HCT116 (cell line): Measurements from ENCODE around the gene CCL24. TPM values are rescaled to one million over a fixed set of nuclear protein-coding genes. Genes with fewer than 3 reads are reported as not detected.

Source experiments
- ATAC-seq: fragments of 200-7000 bp; cut with Tn5 transposase; 2 replicates; pipeline ENCODE4 v1.9.1; 2020; ENCODE audit warnings: mild to moderate bottlenecking, moderate library complexity
- BruUV-seq: library from RNA; stranded (reverse); fragments of 400-500 nt; replicated peaks from 2 replicates; lab custom pipeline; 2021; lab: Mats Ljungman, UMichigan
- CTCF ChIA-PET: fragments of 300-600 bp; sonication (Branson Sonifier 250); formaldehyde crosslinking; loops from one replicate; lab custom pipeline; 2021; ENCODE audit warnings: antibody characterized with exemption; lab: Charles Lee
- POLR2A ChIA-PET: fragments of 300-600, 350-600 bp; sonication (Branson Sonifier 250); formaldehyde crosslinking; loops from one replicate; lab custom pipeline; 2021; ENCODE audit warnings: antibody characterized with exemption; lab: Charles Lee
- RAD21 ChIA-PET, 2 experiments: fragments of 300-600 bp; sonication (Branson Sonifier 250); formaldehyde crosslinking; loops; one replicate each; lab custom pipeline; 2023; ENCODE audit warnings: low total read pairs in 2 of 2; ENCODE audit not compliant: uncharacterized antibody in 2 of 2, unreplicated experiment in 2 of 2, low non-redundant PET in 1 of 2; lab: Charles Lee
- DNase-seq: peaks from one replicate; pipeline ENCODE4 v3.0.0-alpha.2; 2010; ENCODE audit warnings: low read depth, low spot score
- H2AFZ ChIP-seq: fragments of 200-600 bp; shearing (Covaris generic), sonication (generic); 2 replicates; pipeline ENCODE4 v1.6.1; 2017; ENCODE audit warnings: low read depth, mixed run types, mixed read lengths, antibody characterized with exemption, low read length; ENCODE audit not compliant: poor library complexity, severe bottlenecking
- H3K27ac ChIP-seq: 2 replicates; pipeline ENCODE4 v1.5.1; 2012; ENCODE audit warnings: low read depth, low read length
- H3K27me3 ChIP-seq: fragments of 200-600 bp; sonication (generic); 2 replicates; pipeline ENCODE4 v1.6.1; 2016; ENCODE audit warnings: mixed run types, low read length, mixed read lengths; ENCODE audit not compliant: insufficient read depth
- H3K36me3 ChIP-seq, 2 experiments: fragments of 200-500 bp in 1 of 2; fragments of 200-600 bp in 1 of 2; sonication (Bioruptor generic) in 1 of 2; sonication (generic) in 1 of 2; 2 replicates each; pipeline versions ENCODE4 v1.5.1 to v1.6.1; 2014 to 2016; ENCODE audit warnings: low read length in 2 of 2, inconsistent platforms in 1 of 2, mixed read lengths in 1 of 2, mixed run types in 1 of 2; ENCODE audit not compliant: insufficient read depth in 2 of 2, control insufficient read depth in 1 of 2
- H3K4me1 ChIP-seq, 2 experiments: fragments of 200-600 bp in 1 of 2; sonication (generic) in 1 of 2; 2 replicates each; pipeline versions ENCODE4 v1.5.1 to v1.6.1; 2012 to 2017; ENCODE audit warnings: low read length in 2 of 2, inconsistent platforms in 1 of 2, mild to moderate bottlenecking in 1 of 2, mixed read lengths in 1 of 2, mixed run types in 1 of 2, moderate library complexity in 1 of 2; ENCODE audit not compliant: insufficient read depth in 2 of 2, control insufficient read depth in 1 of 2
- H3K4me2 ChIP-seq: fragments of 200-600 bp; sonication (generic); 2 replicates; pipeline ENCODE4 v1.6.1; 2017; ENCODE audit warnings: mixed run types, low read length, mixed read lengths
- H3K4me3 ChIP-seq, 2 experiments: fragments of 200-600 bp in 1 of 2; sonication (generic) in 1 of 2; replicated peaks in 1 of 2; 2 replicates each; pipeline ENCODE4 v1.5.1; 2011 to 2016; ENCODE audit warnings: low read length in 2 of 2, control low read depth in 1 of 2, low read depth in 1 of 2, mild to moderate bottlenecking in 1 of 2, mixed read lengths in 1 of 2, mixed run types in 1 of 2
- H3K79me2 ChIP-seq: fragments of 200-600 bp; sonication (generic); 2 replicates; pipeline ENCODE4 v1.6.1; 2017; ENCODE audit warnings: mild to moderate bottlenecking, mixed run types, low read length, moderate library complexity, mixed read lengths; ENCODE audit not compliant: insufficient read depth
- H3K9ac ChIP-seq: fragments of 200-600 bp; sonication (generic); 2 replicates; pipeline ENCODE4 v1.6.1; 2016; ENCODE audit warnings: low read length, mixed read lengths
- H3K9me2 ChIP-seq: fragments of 200-600 bp; sonication (generic), shearing (Covaris generic); 2 replicates; pipeline ENCODE4 v1.6.1; 2017; ENCODE audit warnings: mixed run types, mild to moderate bottlenecking, moderate library complexity; ENCODE audit not compliant: insufficient read depth
- H3K9me3 ChIP-seq, 2 experiments: fragments of 200-500 bp in 1 of 2; fragments of 200-600 bp in 1 of 2; sonication (Bioruptor generic) in 1 of 2; sonication (generic) in 1 of 2; 2 replicates each; pipeline ENCODE4 v1.6.1; 2014 to 2017; ENCODE audit warnings: low read length in 2 of 2, mixed read lengths in 2 of 2, inconsistent platforms in 1 of 2, low read depth in 1 of 2, mild to moderate bottlenecking in 1 of 2, mixed run types in 1 of 2, moderate library complexity in 1 of 2; ENCODE audit not compliant: control insufficient read depth in 1 of 2, insufficient read depth in 1 of 2
- H4K20me1 ChIP-seq: fragments of 200-600 bp; sonication (generic), shearing (Covaris generic); 2 replicates; pipeline ENCODE4 v1.6.1; 2017; ENCODE audit warnings: mixed run types, mild to moderate bottlenecking, moderate library complexity; ENCODE audit not compliant: insufficient read depth
- CBX3 ChIP-seq: IDR thresholded peaks from 2 replicates; pipeline ENCODE4 v1.6.1; 2012; ENCODE audit warnings: low read depth
- ELF1 ChIP-seq: IDR thresholded peaks from 2 replicates; pipeline ENCODE4 v1.6.1; 2012; ENCODE audit warnings: low read depth, borderline replicate concordance
- EZH2 ChIP-seq: fragments of 200-600 bp; sonication (generic); IDR thresholded peaks from 2 replicates; pipeline ENCODE4 v1.6.1; 2017; ENCODE audit warnings: antibody characterized with exemption, mixed run types
- FOSL1 ChIP-seq: IDR thresholded peaks from 2 replicates; pipeline ENCODE4 v1.6.1; 2012; ENCODE audit warnings: low read depth
- JUND ChIP-seq: IDR thresholded peaks from 2 replicates; pipeline ENCODE4 v1.6.1; 2012
- POLR2A ChIP-seq: IDR thresholded peaks from 2 replicates; pipeline ENCODE4 v1.7.0; 2011; ENCODE audit warnings: borderline replicate concordance; ENCODE audit not compliant: insufficient read depth, insufficient read length; ENCODE audit errors: extremely low read depth
- POLR2AphosphoS5 ChIP-seq: IDR thresholded peaks from 2 replicates; pipeline ENCODE4 v1.6.1; 2011; ENCODE audit warnings: mild to moderate bottlenecking, low read depth, low read length, moderate library complexity
- RAD21 ChIP-seq: IDR thresholded peaks from 2 replicates; pipeline ENCODE4 v1.6.1; 2012; ENCODE audit warnings: low read depth, mild to moderate bottlenecking
- SIN3A ChIP-seq: IDR thresholded peaks from 2 replicates; pipeline ENCODE4 v1.6.1; 2012; ENCODE audit warnings: low read depth
- SP1 ChIP-seq: IDR thresholded peaks from 2 replicates; pipeline ENCODE4 v1.6.1; 2012; ENCODE audit warnings: low read depth
- SRF ChIP-seq: IDR thresholded peaks from 2 replicates; pipeline ENCODE4 v1.6.1; 2012; ENCODE audit warnings: low read depth
- TCF7L2 ChIP-seq: IDR thresholded peaks from 2 replicates; pipeline ENCODE4 v1.7.0; 2011; ENCODE audit warnings: borderline replicate concordance, inconsistent platforms; ENCODE audit not compliant: insufficient read depth, insufficient read length; ENCODE audit errors: extremely low read depth
- YY1 ChIP-seq: IDR thresholded peaks from 2 replicates; pipeline ENCODE4 v1.6.1; 2011; ENCODE audit warnings: low read length, low read depth, moderate library complexity, mild to moderate bottlenecking; ENCODE audit not compliant: insufficient replicate concordance; ENCODE audit errors: extremely low read depth
- ZFX ChIP-seq: fragments of 450-650 bp; IDR thresholded peaks from 2 replicates; pipeline ENCODE4 v1.6.1; 2017
- ZNF274 ChIP-seq: fragments of 200-500 bp; sonication (Bioruptor generic); IDR thresholded peaks from 2 replicates; pipeline ENCODE4 v1.6.1; 2014; ENCODE audit warnings: mild to moderate bottlenecking, low read depth, low read length, inconsistent platforms
- intact Hi-C: fragments of 100-400 bp; cut with micrococcal nuclease; formaldehyde crosslinking; loops from 2 replicates; pipeline ENCODE4 v1.10.0; 2022
- total RNA-seq: library from RNA; stranded (reverse); gene quantifications from one replicate; pipeline ENCODE4 v1.2.1, GENCODE V29; 2021; ENCODE audit not compliant: unreplicated experiment
- TF ChIP-seq, protein P1 (sequence below): IDR thresholded peaks from 2 replicates; pipeline ENCODE4 v1.6.1; 2012; ENCODE audit warnings: low read depth
- TF ChIP-seq, protein P2 (sequence below): IDR thresholded peaks from 2 replicates; pipeline ENCODE4 v1.6.1; 2012
- TF ChIP-seq, protein P3 (sequence below): IDR thresholded peaks from 2 replicates; pipeline ENCODE4 v1.6.1; 2011; ENCODE audit warnings: mild to moderate bottlenecking, low read length, moderate library complexity; ENCODE audit not compliant: insufficient replicate concordance; ENCODE audit errors: extremely low read depth
- TF ChIP-seq, protein P4 (sequence below): IDR thresholded peaks from 2 replicates; pipeline ENCODE4 v1.6.1; 2012
- TF ChIP-seq, protein P5 (sequence below), 3 experiments: fragments of 200-600 bp in 1 of 3; sonication (generic) in 1 of 3; IDR thresholded peaks in 2 of 3; conservative IDR thresholded peaks in 1 of 3; 2 replicates each; pipeline ENCODE4 v1.5.1; 2012 to 2017; ENCODE audit warnings: low read depth in 2 of 3, low read length in 2 of 3, antibody characterized with exemption in 1 of 3, borderline replicate concordance in 1 of 3, control low read depth in 1 of 3, mild to moderate bottlenecking in 1 of 3, mixed read lengths in 1 of 3, mixed run types in 1 of 3, moderate library complexity in 1 of 3; ENCODE audit not compliant: insufficient read depth in 1 of 3

CCL24 gene
- total RNA-seq, 1 experiment from 2014 or later, result not detected

DNA sequence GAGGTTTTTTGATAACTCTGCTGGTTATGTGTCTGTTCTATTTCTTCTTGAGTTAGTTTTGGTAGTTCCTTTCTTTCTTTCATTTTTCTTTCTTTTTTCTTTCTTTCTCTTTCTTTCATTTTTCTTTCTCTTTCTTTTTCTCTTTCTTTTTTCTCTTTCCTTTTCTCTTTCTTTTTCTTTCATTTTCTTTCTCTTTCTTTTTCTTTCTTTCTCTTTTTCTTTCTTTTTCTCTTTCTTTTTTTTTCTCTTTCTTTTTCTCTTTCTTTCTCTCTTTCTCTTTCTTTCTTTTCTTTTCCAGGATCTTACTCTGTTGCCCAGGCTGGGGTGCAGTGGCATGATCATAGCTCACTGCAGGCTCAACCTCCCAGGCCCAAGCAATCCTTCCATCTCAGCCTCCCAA is 44.8 kb upstream of the CCL24 start:
- Histone ChIP-seq H3K9me2 (no peaks in the 10 kb centered on the region), H3K4me3 (no peak overlapping the region), H3K79me2 (no peaks in the 10 kb centered on the region), H3K36me3 (no peaks in the 10 kb centered on the region), H3K27ac (no peak overlapping the region), H3K4me2 (no peak overlapping the region), H3K4me1 (no peaks in the 10 kb centered on the region), H2AFZ (no peak overlapping the region), H4K20me1 (no peaks in the 10 kb centered on the region), H3K27me3 (no peaks in the 10 kb centered on the region), H3K9ac (no peak overlapping the region), H3K9me3 (no peaks in the 10 kb centered on the region)
- DNase-seq, result no peak
- ChIA-PET CTCF (interaction anchor here (0.8 kb wide), 1 partner anchor 8 kb away, joined by 3 read pairs; no protein-coding TSS in a partner anchor), POLR2A (no interaction called here), RAD21 (no interaction called here)
- intact Hi-C loops, result no loop called here
- BruUV-seq, result no TSS peak
- no peak for ATAC-seq
- TF ChIP-seq POLR2A, result no peak
- TF ChIP-seq, protein P1, sequence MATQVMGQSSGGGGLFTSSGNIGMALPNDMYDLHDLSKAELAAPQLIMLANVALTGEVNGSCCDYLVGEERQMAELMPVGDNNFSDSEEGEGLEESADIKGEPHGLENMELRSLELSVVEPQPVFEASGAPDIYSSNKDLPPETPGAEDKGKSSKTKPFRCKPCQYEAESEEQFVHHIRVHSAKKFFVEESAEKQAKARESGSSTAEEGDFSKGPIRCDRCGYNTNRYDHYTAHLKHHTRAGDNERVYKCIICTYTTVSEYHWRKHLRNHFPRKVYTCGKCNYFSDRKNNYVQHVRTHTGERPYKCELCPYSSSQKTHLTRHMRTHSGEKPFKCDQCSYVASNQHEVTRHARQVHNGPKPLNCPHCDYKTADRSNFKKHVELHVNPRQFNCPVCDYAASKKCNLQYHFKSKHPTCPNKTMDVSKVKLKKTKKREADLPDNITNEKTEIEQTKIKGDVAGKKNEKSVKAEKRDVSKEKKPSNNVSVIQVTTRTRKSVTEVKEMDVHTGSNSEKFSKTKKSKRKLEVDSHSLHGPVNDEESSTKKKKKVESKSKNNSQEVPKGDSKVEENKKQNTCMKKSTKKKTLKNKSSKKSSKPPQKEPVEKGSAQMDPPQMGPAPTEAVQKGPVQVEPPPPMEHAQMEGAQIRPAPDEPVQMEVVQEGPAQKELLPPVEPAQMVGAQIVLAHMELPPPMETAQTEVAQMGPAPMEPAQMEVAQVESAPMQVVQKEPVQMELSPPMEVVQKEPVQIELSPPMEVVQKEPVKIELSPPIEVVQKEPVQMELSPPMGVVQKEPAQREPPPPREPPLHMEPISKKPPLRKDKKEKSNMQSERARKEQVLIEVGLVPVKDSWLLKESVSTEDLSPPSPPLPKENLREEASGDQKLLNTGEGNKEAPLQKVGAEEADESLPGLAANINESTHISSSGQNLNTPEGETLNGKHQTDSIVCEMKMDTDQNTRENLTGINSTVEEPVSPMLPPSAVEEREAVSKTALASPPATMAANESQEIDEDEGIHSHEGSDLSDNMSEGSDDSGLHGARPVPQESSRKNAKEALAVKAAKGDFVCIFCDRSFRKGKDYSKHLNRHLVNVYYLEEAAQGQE, result no peak
- TF ChIP-seq, protein P2, sequence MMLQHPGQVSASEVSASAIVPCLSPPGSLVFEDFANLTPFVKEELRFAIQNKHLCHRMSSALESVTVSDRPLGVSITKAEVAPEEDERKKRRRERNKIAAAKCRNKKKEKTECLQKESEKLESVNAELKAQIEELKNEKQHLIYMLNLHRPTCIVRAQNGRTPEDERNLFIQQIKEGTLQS, result no peak
- no peak for TF ChIP-seq RAD21
- TF ChIP-seq JUND, result no peak
- no peak for TF ChIP-seq SP1
- TF ChIP-seq CBX3, result no peak
- no peak for TF ChIP-seq YY1
- no peak for TF ChIP-seq SIN3A
- no peak for TF ChIP-seq ELF1
- TF ChIP-seq ZFX, result no peak
- TF ChIP-seq, protein P3, sequence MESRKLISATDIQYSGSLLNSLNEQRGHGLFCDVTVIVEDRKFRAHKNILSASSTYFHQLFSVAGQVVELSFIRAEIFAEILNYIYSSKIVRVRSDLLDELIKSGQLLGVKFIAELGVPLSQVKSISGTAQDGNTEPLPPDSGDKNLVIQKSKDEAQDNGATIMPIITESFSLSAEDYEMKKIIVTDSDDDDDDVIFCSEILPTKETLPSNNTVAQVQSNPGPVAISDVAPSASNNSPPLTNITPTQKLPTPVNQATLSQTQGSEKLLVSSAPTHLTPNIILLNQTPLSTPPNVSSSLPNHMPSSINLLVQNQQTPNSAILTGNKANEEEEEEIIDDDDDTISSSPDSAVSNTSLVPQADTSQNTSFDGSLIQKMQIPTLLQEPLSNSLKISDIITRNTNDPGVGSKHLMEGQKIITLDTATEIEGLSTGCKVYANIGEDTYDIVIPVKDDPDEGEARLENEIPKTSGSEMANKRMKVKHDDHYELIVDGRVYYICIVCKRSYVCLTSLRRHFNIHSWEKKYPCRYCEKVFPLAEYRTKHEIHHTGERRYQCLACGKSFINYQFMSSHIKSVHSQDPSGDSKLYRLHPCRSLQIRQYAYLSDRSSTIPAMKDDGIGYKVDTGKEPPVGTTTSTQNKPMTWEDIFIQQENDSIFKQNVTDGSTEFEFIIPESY, result no peak
- TF ChIP-seq, protein P4, sequence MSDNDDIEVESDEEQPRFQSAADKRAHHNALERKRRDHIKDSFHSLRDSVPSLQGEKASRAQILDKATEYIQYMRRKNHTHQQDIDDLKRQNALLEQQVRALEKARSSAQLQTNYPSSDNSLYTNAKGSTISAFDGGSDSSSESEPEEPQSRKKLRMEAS, result no peak
- TF ChIP-seq TCF7L2, result no peak
- no peak for TF ChIP-seq POLR2AphosphoS5
- no peak for TF ChIP-seq FOSL1
- no peak for TF ChIP-seq EZH2
- TF ChIP-seq ZNF274, result no peak
- TF ChIP-seq, protein P5, sequence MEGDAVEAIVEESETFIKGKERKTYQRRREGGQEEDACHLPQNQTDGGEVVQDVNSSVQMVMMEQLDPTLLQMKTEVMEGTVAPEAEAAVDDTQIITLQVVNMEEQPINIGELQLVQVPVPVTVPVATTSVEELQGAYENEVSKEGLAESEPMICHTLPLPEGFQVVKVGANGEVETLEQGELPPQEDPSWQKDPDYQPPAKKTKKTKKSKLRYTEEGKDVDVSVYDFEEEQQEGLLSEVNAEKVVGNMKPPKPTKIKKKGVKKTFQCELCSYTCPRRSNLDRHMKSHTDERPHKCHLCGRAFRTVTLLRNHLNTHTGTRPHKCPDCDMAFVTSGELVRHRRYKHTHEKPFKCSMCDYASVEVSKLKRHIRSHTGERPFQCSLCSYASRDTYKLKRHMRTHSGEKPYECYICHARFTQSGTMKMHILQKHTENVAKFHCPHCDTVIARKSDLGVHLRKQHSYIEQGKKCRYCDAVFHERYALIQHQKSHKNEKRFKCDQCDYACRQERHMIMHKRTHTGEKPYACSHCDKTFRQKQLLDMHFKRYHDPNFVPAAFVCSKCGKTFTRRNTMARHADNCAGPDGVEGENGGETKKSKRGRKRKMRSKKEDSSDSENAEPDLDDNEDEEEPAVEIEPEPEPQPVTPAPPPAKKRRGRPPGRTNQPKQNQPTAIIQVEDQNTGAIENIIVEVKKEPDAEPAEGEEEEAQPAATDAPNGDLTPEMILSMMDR (IDR thresholded peaks at IDR 0.05 in 2 of 3, conservative IDR thresholded peaks at IDR 0.05 in 1 of 3; ENCODE audit: borderline replicate concordance in 1 of 3, insufficient read depth in 1 of 3, low read depth in 2 of 3, low read length in 2 of 3), result no peak
- no peak for TF ChIP-seq SRF
